GM19324 (cell line): ENCODE data around the gene PAX5.
A peak's percentile ranks its signal among the peaks of the same experiment; 100 is the strongest.

Experiments
- ATAC-seq: cut with Tn5 transposase; IDR thresholded peaks from one replicate; pipeline ENCODE4 v1.9.1; 2021; ENCODE audit warnings: mild to moderate bottlenecking, moderate library complexity; ENCODE audit not compliant: unreplicated experiment, low FRiP score

PAX5 gene

GRCh38 chr9:37025823-37026112 is 8.3 kb downstream of the PAX5 start:
- ATAC-seq = no peak

GRCh38 chr9:37025071-37025822 is 8.8 kb downstream of the PAX5 start:
- no peak for ATAC-seq

GRCh38 chr9:37017546-37017945 is 16.5 kb downstream of the PAX5 start:
- no peak for ATAC-seq

- ATAC-seq = no peak
Observed at GRCh38 chr9:37011530-37011929, 22.5 kb downstream of the PAX5 start.

- no peak for ATAC-seq
Observed at GRCh38 chr9:37010976-37011375, 23.1 kb downstream of the PAX5 start.

GRCh38 chr9:37010180-37010579 is 23.9 kb downstream of the PAX5 start:
- ATAC-seq = no peak

GRCh38 chr9:37007295-37007694 is 26.8 kb downstream of the PAX5 start:
- ATAC-seq = no peak

GRCh38 chr9:37005517-37006140 is 28.4 kb downstream of the PAX5 start:
- no peak for ATAC-seq

- ATAC-seq = no peak
Observed at GRCh38 chr9:37004424-37004935, 29.6 kb downstream of the PAX5 start.

- ATAC-seq = no peak
Observed at GRCh38 chr9:37002413-37003217, 31.5 kb downstream of the PAX5 start.

GRCh38 chr9:37002036-37002412 is 32.0 kb downstream of the PAX5 start:
- no peak for ATAC-seq

- no peak for ATAC-seq
Observed at GRCh38 chr9:37001459-37001858, 32.6 kb downstream of the PAX5 start.

GRCh38 chr9:36999728-37000333 is 34.2 kb downstream of the PAX5 start:
- ATAC-seq = no peak

GRCh38 chr9:36997414-36997813 is 36.7 kb downstream of the PAX5 start:
- ATAC-seq = no peak

- ATAC-seq = no peak
Observed at GRCh38 chr9:36996706-36997086, 37.4 kb downstream of the PAX5 start.

GRCh38 chr9:36995927-36996705 is 38.0 kb downstream of the PAX5 start:
- ATAC-seq = no peak

- peak; percentile 51 for ATAC-seq
Observed at GRCh38 chr9:36993933-36994764, 39.9 kb downstream of the PAX5 start.

- no peak for ATAC-seq
Observed at GRCh38 chr9:36992501-36993316, 41.4 kb downstream of the PAX5 start.
